ENCODE data around the gene SCIN.

DNA sequence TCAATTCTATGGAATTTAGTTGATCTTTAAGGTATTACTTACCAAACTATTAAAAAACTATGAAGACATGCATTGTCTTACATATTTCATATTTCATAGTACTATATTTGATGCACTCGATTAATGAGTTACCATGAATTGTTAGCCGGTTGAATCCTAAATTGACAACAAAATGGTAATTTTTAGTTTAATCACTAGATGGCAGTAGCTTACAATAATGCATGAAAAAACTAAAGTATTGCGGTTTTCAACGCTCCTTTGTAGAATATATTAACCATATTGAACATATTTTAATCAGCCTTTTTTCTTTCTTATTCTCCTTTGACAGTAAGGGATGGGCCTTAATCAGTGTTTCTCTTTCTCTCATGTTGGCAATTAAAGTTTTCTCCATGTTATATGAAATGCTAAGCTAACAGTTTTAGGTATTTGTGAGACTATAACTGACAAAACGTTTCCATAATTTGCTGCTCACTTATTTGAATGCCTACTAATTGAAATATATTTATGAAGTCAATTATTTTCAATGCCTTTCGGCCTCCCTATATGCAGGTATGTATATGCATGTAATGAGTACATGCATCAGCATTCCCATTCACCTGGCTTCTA is 68.4 kb downstream of the SCIN start:
- no peak for TF ChIP-seq POLR2A (IDR thresholded peaks at IDR 0.05; ENCODE audit: low read depth, low read length)
- no peak for TF ChIP-seq POLR2AphosphoS5 (IDR thresholded peaks at IDR 0.05; ENCODE audit: low read depth, low read length)
- TF ChIP-seq TAF1 (IDR thresholded peaks at IDR 0.05; ENCODE audit: low read depth, low read length) = no peak
- TF ChIP-seq SPI1 (IDR thresholded peaks at IDR 0.05; ENCODE audit: low read depth, low read length) = no peak
- TF ChIP-seq POU2F2 (IDR thresholded peaks at IDR 0.05; ENCODE audit: low read depth, low read length) = no peak
- TF ChIP-seq PAX5 (IDR thresholded peaks at IDR 0.05; ENCODE audit: insufficient read depth, low read length, severe bottlenecking) = no peak

All from GM12891 (cell line).